ENCODE data around the gene AOC2. TPM values are rescaled to one million over a fixed set of nuclear protein-coding genes. Genes with fewer than 3 reads are reported as not detected.

The AOC2 gene
- polyA plus RNA-seq, 1 experiment, result 0.16 TPM

DNA sequence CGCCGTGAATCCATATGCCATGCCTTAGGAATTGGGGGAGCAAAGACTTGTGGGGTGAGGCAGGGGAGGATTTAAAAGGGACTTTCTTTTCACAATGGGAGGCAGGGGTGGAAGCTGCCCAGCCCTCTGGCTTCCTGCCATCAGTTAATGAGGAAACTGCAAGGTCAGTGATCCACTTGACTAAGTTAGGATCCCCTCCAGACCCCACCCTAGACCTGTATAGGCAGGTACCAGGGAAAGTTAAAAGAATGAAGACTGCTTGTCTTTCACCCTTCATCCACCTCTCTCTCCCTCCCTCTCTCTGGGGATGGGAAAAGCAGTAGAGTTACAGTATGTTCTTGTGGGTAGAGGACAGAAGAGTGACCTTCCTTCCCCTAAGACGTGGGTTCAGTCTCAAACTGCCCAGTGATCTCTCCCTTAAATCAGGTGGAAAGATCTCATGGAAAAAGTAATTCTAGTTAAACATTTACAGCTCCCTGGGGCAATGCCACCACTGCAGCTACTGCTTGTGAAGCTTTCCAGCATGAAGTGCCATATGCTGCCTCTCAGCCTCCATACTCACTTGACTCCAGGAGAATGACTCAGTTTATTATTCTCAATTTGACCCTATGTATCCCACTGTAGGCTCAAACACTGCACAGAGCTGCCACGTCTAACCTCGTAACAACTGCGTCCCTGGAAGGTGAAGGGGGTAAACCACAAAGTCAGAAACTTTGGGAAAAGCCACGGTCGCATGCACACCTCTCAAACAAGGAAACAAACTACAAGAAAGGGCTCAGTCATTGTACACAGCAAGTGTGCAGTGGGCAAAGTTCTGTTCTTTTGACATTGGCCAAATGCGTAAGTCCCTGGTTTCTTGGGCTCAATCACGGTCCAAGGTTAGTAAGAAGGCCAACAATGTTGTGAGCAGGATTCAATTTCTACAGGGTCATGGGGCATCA lies 47.0 kb upstream of the AOC2 start:
- Histone ChIP-seq H3K27ac (ENCODE audit: low read depth, low read length) (no peak overlapping the region), H3K27me3 (ENCODE audit: control insufficient read depth, insufficient read depth, low read length) (peaks cover 3% of the 10 kb centered on the region), H3K4me3 (ENCODE audit: low read depth, low read length) (peak overlapping the region; percentile 96), H3K9me3 (ENCODE audit: control insufficient read depth, insufficient read depth, low read length) (no peaks in the 10 kb centered on the region; the same call in 1 of the 2 replicates)
- TF ChIP-seq, protein P1, sequence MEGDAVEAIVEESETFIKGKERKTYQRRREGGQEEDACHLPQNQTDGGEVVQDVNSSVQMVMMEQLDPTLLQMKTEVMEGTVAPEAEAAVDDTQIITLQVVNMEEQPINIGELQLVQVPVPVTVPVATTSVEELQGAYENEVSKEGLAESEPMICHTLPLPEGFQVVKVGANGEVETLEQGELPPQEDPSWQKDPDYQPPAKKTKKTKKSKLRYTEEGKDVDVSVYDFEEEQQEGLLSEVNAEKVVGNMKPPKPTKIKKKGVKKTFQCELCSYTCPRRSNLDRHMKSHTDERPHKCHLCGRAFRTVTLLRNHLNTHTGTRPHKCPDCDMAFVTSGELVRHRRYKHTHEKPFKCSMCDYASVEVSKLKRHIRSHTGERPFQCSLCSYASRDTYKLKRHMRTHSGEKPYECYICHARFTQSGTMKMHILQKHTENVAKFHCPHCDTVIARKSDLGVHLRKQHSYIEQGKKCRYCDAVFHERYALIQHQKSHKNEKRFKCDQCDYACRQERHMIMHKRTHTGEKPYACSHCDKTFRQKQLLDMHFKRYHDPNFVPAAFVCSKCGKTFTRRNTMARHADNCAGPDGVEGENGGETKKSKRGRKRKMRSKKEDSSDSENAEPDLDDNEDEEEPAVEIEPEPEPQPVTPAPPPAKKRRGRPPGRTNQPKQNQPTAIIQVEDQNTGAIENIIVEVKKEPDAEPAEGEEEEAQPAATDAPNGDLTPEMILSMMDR (IDR thresholded peaks at IDR 0.05; ENCODE audit: low read depth, low read length), result no peak
- ChIA-PET POLR2A (interaction anchor here (0.9 kb wide), 1 partner anchor 24 kb away, joined by 3 read pairs; the partner anchor contains the start of gene VPS25), CTCF (interaction anchor here (0.6 to 1.7 kb wide), 3 partner anchors 23 to 75 kb away, joined by 4 to 9 read pairs (median 4); no protein-coding TSS in a partner anchor)
- no peak for DNase-seq (ENCODE audit: low read depth, low spot score)

DNA sequence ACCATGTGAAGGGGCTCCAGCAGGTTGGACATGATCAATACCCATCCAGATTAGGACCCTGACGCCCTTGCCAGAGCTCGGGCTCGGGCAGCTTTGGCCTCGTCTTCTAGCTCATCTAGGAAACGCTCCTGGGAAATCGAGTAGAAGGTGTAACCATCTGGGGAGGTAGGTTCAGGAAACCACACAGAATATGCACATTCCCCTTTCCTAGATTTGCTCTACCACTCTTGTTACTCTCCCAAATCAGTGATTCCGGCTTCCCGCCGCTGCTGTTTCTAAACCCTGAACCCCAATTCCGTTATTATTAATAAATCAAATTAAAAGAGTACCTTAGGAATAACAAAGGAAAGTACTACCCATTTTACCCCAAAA lies 46.4 kb upstream of the AOC2 start:
- Histone ChIP-seq H3K4me3 (ENCODE audit: low read depth, low read length) (peak overlapping the region; percentile 96), H3K9me3 (ENCODE audit: control insufficient read depth, insufficient read depth, low read length) (no peaks in the 10 kb centered on the region; the same call in 1 of the 2 replicates), H3K27ac (ENCODE audit: low read depth, low read length) (peak overlapping the region; percentile 57), H3K27me3 (ENCODE audit: control insufficient read depth, insufficient read depth, low read length) (peaks cover 3% of the 10 kb centered on the region)
- DNase-seq (ENCODE audit: low read depth, low spot score), result no peak
- ChIA-PET POLR2A (interaction anchor here (0.7 to 1.0 kb wide), 3 partner anchors 16 to 26 kb away, joined by 3 read pairs; partner anchors contain the start of genes BECN1 and VPS25), CTCF (interaction anchor here (0.6 to 1.7 kb wide), 3 partner anchors 22 to 76 kb away, joined by 4 to 9 read pairs (median 4); no protein-coding TSS in a partner anchor)
- TF ChIP-seq, protein P1 (IDR thresholded peaks at IDR 0.05; ENCODE audit: low read depth, low read length), result no peak

DNA sequence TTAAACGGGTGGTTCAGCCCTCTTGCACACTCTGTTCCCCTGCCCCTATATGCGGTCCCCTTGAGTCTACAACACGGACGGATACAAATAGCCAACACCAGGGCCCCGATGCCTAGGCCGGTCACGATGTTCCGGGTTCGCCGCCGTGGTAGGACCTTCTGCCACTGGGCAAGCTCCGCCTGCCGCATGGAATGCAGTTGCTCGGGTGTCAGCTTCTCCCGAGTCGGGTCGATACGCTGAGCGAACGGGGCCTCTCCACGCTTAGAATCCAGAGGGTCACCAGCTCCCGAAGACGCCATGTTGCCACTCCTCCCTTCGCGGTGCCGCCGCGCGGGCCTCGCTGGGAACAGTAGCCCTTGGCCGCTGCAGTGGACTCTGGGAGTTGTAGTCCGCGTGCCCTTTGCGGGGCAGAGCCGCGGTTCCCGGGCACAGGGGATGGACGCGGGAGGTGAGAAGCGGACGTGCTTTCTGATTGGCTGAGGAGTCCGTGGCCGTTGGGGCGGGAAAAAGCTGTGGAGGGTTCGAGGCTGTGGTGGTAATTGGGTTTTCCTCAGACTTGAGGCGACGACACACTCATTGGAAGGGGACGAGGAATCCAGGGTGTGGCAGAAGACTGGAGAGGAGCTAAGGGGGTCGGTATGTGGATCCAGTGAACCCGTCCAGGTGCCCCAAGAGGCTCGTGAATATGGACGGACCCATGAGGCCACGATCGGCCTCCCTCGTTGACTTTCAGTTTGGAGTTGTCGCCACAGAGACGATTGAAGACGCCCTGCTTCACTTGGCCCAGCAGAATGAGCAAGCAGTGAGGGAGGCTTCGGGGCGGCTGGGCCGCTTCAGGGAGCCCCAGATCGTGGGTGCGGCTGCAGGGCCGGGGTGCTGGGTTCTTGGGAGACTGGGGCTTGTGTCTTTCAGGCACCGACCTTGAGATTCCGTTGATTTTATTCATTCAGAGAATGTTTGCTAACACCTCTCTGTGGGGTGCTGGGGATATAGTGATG lies 45.7 kb upstream of the AOC2 start, which contains the start of the genes CNTD1 and COA3:
Gene CNTD1, plus strand, starts transcription at position 479 of the 998 bp plus-strand sequence. Its CDS starts 207 bp downstream, at position 686.
Gene COA3, minus strand, starts transcription at position 322 of the 998 bp plus-strand sequence. Its CDS starts 23 bp downstream, at position 299.
- TF ChIP-seq, protein P1 (IDR thresholded peaks at IDR 0.05; ENCODE audit: low read depth, low read length), result no peak
- ChIA-PET CTCF (interaction anchor here (1.0 to 1.1 kb wide), 2 partner anchors 20 to 35 kb away, joined by 3 to 4 read pairs; no protein-coding TSS in a partner anchor), POLR2A (interaction anchor here (0.7 to 1.0 kb wide), 4 partner anchors 17 to 26 kb away, joined by 3 read pairs; partner anchors contain the start of genes BECN1 and VPS25)
- DNase-seq (ENCODE audit: low read depth, low spot score), result peak; percentile 55
- Histone ChIP-seq H3K27ac (ENCODE audit: low read depth, low read length) (peak within 1 kb of the TSS; percentile 57), H3K27me3 (ENCODE audit: control insufficient read depth, insufficient read depth, low read length) (peaks cover 3% of the 10 kb centered on the region), H3K4me3 (ENCODE audit: low read depth, low read length) (peak within 1 kb of the TSS; percentile 96), H3K9me3 (ENCODE audit: control insufficient read depth, insufficient read depth, low read length) (no peaks in the 10 kb centered on the region; the same call in 1 of the 2 replicates)

DNA sequence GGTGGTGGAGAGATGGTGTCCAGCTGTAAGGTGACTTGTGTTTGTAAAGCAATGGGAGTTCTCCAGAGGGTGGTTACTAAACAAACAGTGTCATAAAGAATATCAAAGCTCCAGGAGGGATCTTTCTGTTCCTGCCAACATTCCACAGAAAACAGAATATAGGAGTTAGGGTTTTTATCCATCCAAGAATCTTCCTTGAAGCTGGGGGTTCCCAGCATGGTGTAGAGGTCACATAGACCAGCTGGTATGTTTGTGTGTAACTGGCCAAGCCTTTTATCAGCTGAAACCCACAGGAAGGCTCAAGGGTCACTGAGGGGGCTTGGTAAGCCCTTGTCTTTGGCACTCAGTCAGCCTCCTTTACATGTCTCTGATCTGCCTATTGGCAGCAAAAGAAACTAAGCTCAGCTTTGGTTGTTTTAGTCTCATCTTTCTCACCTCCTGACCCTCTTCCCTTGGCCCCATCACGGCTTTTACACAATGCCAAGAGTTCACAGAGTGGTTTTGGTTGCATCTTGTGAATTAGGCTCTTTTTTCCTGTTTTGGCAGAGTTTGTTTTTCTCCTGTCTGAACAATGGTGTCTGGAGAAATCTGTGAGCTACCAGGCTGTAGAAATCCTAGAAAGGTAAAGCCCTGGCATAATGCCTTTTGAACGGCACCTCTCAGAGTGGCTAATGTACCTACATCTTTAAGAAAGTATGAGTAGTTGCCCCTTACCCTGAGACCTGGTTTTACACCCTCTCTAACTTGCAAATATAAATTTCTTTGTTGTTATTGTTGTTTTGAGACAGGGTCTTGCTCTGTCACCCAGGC lies 41.1 kb upstream of the AOC2 start:
- DNase-seq (ENCODE audit: low read depth, low spot score), result peak; percentile 16

More for the DNA sequence above, 41.1 kb upstream of the AOC2 start:
- Histone ChIP-seq H3K4me3 (ENCODE audit: low read depth, low read length) (no peak overlapping the region), H3K27ac (ENCODE audit: low read depth, low read length) (peak overlapping the region; percentile 54), H3K27me3 (ENCODE audit: control insufficient read depth, insufficient read depth, low read length) (peaks cover 3% of the 10 kb centered on the region), H3K9me3 (ENCODE audit: control insufficient read depth, insufficient read depth, low read length) (no peaks in the 10 kb centered on the region; the same call in 1 of the 2 replicates)
- TF ChIP-seq, protein P1 (IDR thresholded peaks at IDR 0.05; ENCODE audit: low read depth, low read length), result no peak
- POLR2A ChIA-PET, result interaction anchor here (0.6 to 2.3 kb wide), 3 partner anchors 21 to 102 kb away, joined by 6 to 12 read pairs (median 10); partner anchors contain the start of genes BECN1 and WNK4
- CTCF ChIA-PET, result interaction anchor here (1.4 to 2.3 kb wide), 3 partner anchors 17 to 40 kb away, joined by 3 to 10 read pairs (median 7); partner anchors contain the start of gene BECN1
